22Rv1 (cell line): ENCODE data around the gene DDA1.

Source experiments
- ZFX ChIP-seq: fragments of 450-650 bp; IDR thresholded peaks from 2 replicates; pipeline ENCODE4 v1.6.1; 2017; ENCODE audit warnings: antibody characterized with exemption, borderline replicate concordance
- TF ChIP-seq, protein P1 (sequence below): fragments of 450-650 bp; IDR thresholded peaks from 2 replicates; pipeline ENCODE4 v1.5.1; 2017; ENCODE audit warnings: mild to moderate bottlenecking

GRCh38 chr19:17322854-17323253 is 13.5 kb downstream of the DDA1 start:
- TF ChIP-seq, protein P1, sequence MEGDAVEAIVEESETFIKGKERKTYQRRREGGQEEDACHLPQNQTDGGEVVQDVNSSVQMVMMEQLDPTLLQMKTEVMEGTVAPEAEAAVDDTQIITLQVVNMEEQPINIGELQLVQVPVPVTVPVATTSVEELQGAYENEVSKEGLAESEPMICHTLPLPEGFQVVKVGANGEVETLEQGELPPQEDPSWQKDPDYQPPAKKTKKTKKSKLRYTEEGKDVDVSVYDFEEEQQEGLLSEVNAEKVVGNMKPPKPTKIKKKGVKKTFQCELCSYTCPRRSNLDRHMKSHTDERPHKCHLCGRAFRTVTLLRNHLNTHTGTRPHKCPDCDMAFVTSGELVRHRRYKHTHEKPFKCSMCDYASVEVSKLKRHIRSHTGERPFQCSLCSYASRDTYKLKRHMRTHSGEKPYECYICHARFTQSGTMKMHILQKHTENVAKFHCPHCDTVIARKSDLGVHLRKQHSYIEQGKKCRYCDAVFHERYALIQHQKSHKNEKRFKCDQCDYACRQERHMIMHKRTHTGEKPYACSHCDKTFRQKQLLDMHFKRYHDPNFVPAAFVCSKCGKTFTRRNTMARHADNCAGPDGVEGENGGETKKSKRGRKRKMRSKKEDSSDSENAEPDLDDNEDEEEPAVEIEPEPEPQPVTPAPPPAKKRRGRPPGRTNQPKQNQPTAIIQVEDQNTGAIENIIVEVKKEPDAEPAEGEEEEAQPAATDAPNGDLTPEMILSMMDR = no peak
- TF ChIP-seq ZFX = no peak
